ENCODE data around the gene CXCR2.
"Not testable (repeated sequence)": the region's sequence is repeated elsewhere in the genome, so short reads cannot be mapped to it uniquely, and the experiment has no call there.

The CXCR2 gene

GRCh38 chr2:218130377-218130776 lies 4.5 kb downstream of the CXCR2 start:
- DNase-seq (ENCODE audit: low read depth in 2 of 2) = no peak

GRCh38 chr2:218130822-218131221 lies 5.0 kb downstream of the CXCR2 start:
- DNase-seq (ENCODE audit: low read depth in 2 of 2) = no peak

- DNase-seq (ENCODE audit: low read depth in 2 of 2) = no peak
Measured at GRCh38 chr2:218137514-218137913, 11.7 kb downstream of the CXCR2 start.

- DNase-seq (ENCODE audit: low read depth in 2 of 2) = no peak
Measured at GRCh38 chr2:218138047-218138446, 12.2 kb downstream of the CXCR2 start.

- DNase-seq (ENCODE audit: low read depth in 2 of 2) = no peak
Measured at GRCh38 chr2:218145124-218145523, 19.3 kb downstream of the CXCR2 start.

GRCh38 chr2:218146056-218146455 lies 20.2 kb downstream of the CXCR2 start:
- DNase-seq (ENCODE audit: low read depth in 2 of 2) = no peak

GRCh38 chr2:218149098-218149497 lies 23.3 kb downstream of the CXCR2 start:
- no peak for DNase-seq (ENCODE audit: low read depth in 2 of 2)

- no peak for DNase-seq (ENCODE audit: low read depth in 2 of 2)
Measured at GRCh38 chr2:218149848-218150440, 24.1 kb downstream of the CXCR2 start.

- DNase-seq (ENCODE audit: low read depth in 2 of 2) = no peak
Measured at GRCh38 chr2:218152172-218152571, 26.3 kb downstream of the CXCR2 start.

GRCh38 chr2:218152777-218153176 lies 26.9 kb downstream of the CXCR2 start:
- no peak for DNase-seq (ENCODE audit: low read depth in 2 of 2)

- DNase-seq (ENCODE audit: low read depth in 2 of 2) = no peak
Measured at GRCh38 chr2:218155953-218156479, 30.2 kb downstream of the CXCR2 start.

GRCh38 chr2:218161644-218162043 lies 35.8 kb downstream of the CXCR2 start:
- no peak for DNase-seq (ENCODE audit: low read depth in 2 of 2)

- DNase-seq (ENCODE audit: low read depth in 2 of 2) = no peak
Measured at GRCh38 chr2:218162814-218163213, 37.0 kb downstream of the CXCR2 start.

- peak in 1 of 2 donors; percentile 3 for DNase-seq (ENCODE audit: low read depth in 2 of 2)
Measured at GRCh38 chr2:218166791-218167190, 41.0 kb downstream of the CXCR2 start, which contains the start of gene CXCR1. Gene CXCR1, minus strand, starts transcription at chr2:218166962. Its CDS starts 1,751 bp downstream, at chr2:218165211.

- DNase-seq (ENCODE audit: low read depth in 2 of 2) = no peak
Measured at GRCh38 chr2:218168016-218168415, 42.2 kb downstream of the CXCR2 start.

- peak; percentile 32 to 61 for DNase-seq (ENCODE audit: low read depth in 2 of 2)
Measured at GRCh38 chr2:218168635-218169462, 43.0 kb downstream of the CXCR2 start.

GRCh38 chr2:218169757-218170546 lies 44.1 kb downstream of the CXCR2 start:
- no peak for DNase-seq (ENCODE audit: low read depth in 2 of 2)

- DNase-seq (ENCODE audit: low read depth in 2 of 2) = not testable (repeated sequence)
Measured at GRCh38 chr2:218171744-218172143, 45.9 kb downstream of the CXCR2 start.

GRCh38 chr2:218172845-218173244 lies 47.0 kb downstream of the CXCR2 start:
- DNase-seq (ENCODE audit: low read depth in 2 of 2) = no peak

- DNase-seq (ENCODE audit: low read depth in 2 of 2) = no peak
Measured at GRCh38 chr2:218179782-218180181, 54.0 kb downstream of the CXCR2 start.

GRCh38 chr2:218180467-218181114 lies 54.8 kb downstream of the CXCR2 start:
- no peak for DNase-seq (ENCODE audit: low read depth in 2 of 2)

GRCh38 chr2:218184331-218184730 lies 58.5 kb downstream of the CXCR2 start:
- DNase-seq (ENCODE audit: low read depth in 2 of 2) = no peak
